ENCODE measurements around the gene CADPS2.

GRCh38 chr7:122628651-122629411 lies 257.4 kb downstream of the CADPS2 start:
- no peak for TF ChIP-seq CTCF (IDR thresholded peaks at IDR 0.05)
- TF ChIP-seq EZH2 (IDR thresholded peaks at IDR 0.05) = no peak
- no peak for TF ChIP-seq EZH2phosphoT487 (IDR thresholded peaks at IDR 0.05)

Data from neural progenitor cell (in vitro differentiated cells).